ENCODE measurements around the gene LIPH. TPM values are rescaled to one million over a fixed set of nuclear protein-coding genes. Genes with fewer than 3 reads are reported as not detected.

LIPH gene
- total and polyA plus RNA-seq, 2 of the 8 experiments (the other 6 are each of a cell fraction or from before 2014, with no cell fraction given): 0.08 TPM; not detected in 1

DNA sequence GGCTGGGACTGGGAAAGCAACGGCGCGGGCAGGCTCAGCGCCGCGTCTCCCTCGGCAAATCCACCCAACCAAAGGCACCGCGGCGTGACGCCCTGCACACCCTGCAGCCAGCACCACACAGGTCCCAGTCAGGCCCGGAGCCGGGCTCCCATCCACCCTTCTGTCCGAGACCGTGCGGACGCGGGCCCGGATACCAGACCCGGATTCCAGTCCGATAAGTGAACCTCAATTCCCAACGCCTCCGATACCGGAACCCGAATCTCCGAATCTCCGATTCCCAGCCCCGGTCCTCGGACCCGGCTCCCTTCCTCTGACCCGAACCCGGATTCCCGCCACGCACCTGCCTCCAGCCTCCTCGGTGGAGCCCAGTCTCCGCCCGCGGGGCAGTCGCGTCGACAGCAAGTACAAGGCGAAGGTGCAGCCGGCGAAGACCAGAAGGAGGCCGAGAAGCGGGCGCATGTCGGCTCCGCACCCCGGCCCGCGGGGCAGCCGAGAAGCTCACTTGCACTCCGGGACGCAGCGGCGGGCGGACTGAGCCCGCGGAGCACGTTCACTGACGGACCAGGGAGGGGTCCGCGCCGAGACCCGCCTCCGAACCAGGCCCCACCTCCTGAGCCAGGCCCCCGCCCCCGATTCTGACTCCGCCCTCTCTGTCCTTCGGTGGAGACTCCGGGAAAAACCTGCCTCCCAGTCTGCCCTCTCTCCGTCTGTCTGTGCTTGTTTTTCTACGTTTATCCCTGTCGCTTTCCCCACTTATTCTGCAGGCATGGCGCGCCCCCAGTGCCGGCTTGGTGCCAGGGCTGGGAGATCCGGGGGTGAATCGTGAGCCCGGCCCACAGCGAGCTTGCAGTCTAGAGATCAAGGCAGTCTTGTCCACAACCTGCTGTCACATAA, 53.6 kb downstream of the LIPH start, which contains the start of gene TMEM41A (continued):
- TF ChIP-seq, protein P1, sequence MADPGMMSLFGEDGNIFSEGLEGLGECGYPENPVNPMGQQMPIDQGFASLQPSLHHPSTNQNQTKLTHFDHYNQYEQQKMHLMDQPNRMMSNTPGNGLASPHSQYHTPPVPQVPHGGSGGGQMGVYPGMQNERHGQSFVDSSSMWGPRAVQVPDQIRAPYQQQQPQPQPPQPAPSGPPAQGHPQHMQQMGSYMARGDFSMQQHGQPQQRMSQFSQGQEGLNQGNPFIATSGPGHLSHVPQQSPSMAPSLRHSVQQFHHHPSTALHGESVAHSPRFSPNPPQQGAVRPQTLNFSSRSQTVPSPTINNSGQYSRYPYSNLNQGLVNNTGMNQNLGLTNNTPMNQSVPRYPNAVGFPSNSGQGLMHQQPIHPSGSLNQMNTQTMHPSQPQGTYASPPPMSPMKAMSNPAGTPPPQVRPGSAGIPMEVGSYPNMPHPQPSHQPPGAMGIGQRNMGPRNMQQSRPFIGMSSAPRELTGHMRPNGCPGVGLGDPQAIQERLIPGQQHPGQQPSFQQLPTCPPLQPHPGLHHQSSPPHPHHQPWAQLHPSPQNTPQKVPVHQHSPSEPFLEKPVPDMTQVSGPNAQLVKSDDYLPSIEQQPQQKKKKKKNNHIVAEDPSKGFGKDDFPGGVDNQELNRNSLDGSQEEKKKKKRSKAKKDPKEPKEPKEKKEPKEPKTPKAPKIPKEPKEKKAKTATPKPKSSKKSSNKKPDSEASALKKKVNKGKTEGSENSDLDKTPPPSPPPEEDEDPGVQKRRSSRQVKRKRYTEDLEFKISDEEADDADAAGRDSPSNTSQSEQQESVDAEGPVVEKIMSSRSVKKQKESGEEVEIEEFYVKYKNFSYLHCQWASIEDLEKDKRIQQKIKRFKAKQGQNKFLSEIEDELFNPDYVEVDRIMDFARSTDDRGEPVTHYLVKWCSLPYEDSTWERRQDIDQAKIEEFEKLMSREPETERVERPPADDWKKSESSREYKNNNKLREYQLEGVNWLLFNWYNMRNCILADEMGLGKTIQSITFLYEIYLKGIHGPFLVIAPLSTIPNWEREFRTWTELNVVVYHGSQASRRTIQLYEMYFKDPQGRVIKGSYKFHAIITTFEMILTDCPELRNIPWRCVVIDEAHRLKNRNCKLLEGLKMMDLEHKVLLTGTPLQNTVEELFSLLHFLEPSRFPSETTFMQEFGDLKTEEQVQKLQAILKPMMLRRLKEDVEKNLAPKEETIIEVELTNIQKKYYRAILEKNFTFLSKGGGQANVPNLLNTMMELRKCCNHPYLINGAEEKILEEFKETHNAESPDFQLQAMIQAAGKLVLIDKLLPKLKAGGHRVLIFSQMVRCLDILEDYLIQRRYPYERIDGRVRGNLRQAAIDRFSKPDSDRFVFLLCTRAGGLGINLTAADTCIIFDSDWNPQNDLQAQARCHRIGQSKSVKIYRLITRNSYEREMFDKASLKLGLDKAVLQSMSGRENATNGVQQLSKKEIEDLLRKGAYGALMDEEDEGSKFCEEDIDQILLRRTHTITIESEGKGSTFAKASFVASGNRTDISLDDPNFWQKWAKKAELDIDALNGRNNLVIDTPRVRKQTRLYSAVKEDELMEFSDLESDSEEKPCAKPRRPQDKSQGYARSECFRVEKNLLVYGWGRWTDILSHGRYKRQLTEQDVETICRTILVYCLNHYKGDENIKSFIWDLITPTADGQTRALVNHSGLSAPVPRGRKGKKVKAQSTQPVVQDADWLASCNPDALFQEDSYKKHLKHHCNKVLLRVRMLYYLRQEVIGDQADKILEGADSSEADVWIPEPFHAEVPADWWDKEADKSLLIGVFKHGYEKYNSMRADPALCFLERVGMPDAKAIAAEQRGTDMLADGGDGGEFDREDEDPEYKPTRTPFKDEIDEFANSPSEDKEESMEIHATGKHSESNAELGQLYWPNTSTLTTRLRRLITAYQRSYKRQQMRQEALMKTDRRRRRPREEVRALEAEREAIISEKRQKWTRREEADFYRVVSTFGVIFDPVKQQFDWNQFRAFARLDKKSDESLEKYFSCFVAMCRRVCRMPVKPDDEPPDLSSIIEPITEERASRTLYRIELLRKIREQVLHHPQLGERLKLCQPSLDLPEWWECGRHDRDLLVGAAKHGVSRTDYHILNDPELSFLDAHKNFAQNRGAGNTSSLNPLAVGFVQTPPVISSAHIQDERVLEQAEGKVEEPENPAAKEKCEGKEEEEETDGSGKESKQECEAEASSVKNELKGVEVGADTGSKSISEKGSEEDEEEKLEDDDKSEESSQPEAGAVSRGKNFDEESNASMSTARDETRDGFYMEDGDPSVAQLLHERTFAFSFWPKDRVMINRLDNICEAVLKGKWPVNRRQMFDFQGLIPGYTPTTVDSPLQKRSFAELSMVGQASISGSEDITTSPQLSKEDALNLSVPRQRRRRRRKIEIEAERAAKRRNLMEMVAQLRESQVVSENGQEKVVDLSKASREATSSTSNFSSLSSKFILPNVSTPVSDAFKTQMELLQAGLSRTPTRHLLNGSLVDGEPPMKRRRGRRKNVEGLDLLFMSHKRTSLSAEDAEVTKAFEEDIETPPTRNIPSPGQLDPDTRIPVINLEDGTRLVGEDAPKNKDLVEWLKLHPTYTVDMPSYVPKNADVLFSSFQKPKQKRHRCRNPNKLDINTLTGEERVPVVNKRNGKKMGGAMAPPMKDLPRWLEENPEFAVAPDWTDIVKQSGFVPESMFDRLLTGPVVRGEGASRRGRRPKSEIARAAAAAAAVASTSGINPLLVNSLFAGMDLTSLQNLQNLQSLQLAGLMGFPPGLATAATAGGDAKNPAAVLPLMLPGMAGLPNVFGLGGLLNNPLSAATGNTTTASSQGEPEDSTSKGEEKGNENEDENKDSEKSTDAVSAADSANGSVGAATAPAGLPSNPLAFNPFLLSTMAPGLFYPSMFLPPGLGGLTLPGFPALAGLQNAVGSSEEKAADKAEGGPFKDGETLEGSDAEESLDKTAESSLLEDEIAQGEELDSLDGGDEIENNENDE (IDR thresholded peaks at IDR 0.05; ENCODE audit: insufficient replicate concordance, low read length): no peak
- TF ChIP-seq TAF7 (optimal IDR thresholded peaks at IDR 0.05; ENCODE audit: borderline replicate concordance, low read depth, low read length): peak; percentile 95
- 0 out of 2 replicates have a peak, but pooled peaks have one; percentile 8 for TF ChIP-seq TCF12 (IDR thresholded peaks at IDR 0.05; ENCODE audit: low read depth, low read length)
- peak; percentile 88; the same call in 1 of the 2 replicates for TF ChIP-seq GABPA (IDR thresholded peaks at IDR 0.05; ENCODE audit: borderline replicate concordance, insufficient read depth, low read length)
- TF ChIP-seq, protein P2, sequence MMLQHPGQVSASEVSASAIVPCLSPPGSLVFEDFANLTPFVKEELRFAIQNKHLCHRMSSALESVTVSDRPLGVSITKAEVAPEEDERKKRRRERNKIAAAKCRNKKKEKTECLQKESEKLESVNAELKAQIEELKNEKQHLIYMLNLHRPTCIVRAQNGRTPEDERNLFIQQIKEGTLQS (IDR thresholded peaks at IDR 0.05; ENCODE audit: insufficient read depth, low read depth, low read length): no peak
- TF ChIP-seq PHF8 (conservative IDR thresholded peaks at IDR 0.05; ENCODE audit: low read depth, low read length): peak; percentile 87
- no peak for TF ChIP-seq FOSL1 (IDR thresholded peaks at IDR 0.05; ENCODE audit: insufficient read depth, low read depth, low read length)
- peak in 1 of 2 experiments; percentile 78; a peak in 1 of 3 replicates for TF ChIP-seq EP300 (IDR thresholded peaks at IDR 0.05; ENCODE audit: borderline replicate concordance in 1 of 2, low read depth in 2 of 2, low read length in 2 of 2)

Data from H1 (cell line).